ENCODE measurements around the gene SLC35E1. TPM values are rescaled to one million over a fixed set of nuclear protein-coding genes. Genes with fewer than 3 reads are reported as not detected.

SLC35E1 gene
- total and polyA plus RNA-seq, 9 donors: 17.6 to 39.7 (median 30.2) TPM

- no peak overlapping the region for H3K27ac ChIP-seq
- WGBS, 3 donors: 77 to 86% (median 84%) methylated on average over 3 of the region's 3 CpGs
- TF ChIP-seq POLR2A (IDR thresholded peaks at IDR 0.05): no peak
- no peak for TF ChIP-seq EP300 (IDR thresholded peaks at IDR 0.05)
- TF ChIP-seq CTCF (IDR thresholded peaks at IDR 0.05): no peak
Observed at GRCh38 chr19:16589917-16590316, 17.7 kb upstream of the SLC35E1 start.

GRCh38 chr19:16588824-16589577 lies 16.8 kb upstream of the SLC35E1 start:
- Histone ChIP-seq H3K27ac (no peak overlapping the region), H3K9me3 (no peaks in the 10 kb centered on the region), H3K36me3 (no peaks in the 10 kb centered on the region), H3K4me1 (ENCODE audit: insufficient read depth) (peaks cover 23% of the 10 kb centered on the region), H3K27me3 (no peaks in the 10 kb centered on the region), H3K4me3 (no peak overlapping the region)
- TF ChIP-seq POLR2A (IDR thresholded peaks at IDR 0.05): no peak
- no peak for TF ChIP-seq CTCF (IDR thresholded peaks at IDR 0.05)
- TF ChIP-seq EP300 (IDR thresholded peaks at IDR 0.05): no peak
- no peak for DNase-seq
- intact Hi-C loops (cut with DNase I): loop anchor here in 2 of 4 donors (1.0 to 5.0 kb wide), 2 partner anchors 33 to 184 kb away; no protein-coding TSS in a partner anchor
- WGBS, 3 donors: 24 to 52% (median 28%) methylated on average over 11 of the region's 11 CpGs

More at GRCh38 chr19:16589917-16590316, 17.7 kb upstream of the SLC35E1 start:
- DNase-seq: no peak
- H3K9me3 ChIP-seq: no peaks in the 10 kb centered on the region
- no peak overlapping the region for H3K4me3 ChIP-seq
- peaks cover 23% of the 10 kb centered on the region for H3K4me1 ChIP-seq (ENCODE audit: insufficient read depth)
- intact Hi-C loops (cut with DNase I): loop anchor here in 1 of 4 donors (5.0 kb wide), 1 partner anchor 32 kb away; no protein-coding TSS in a partner anchor
- H3K36me3 ChIP-seq: no peaks in the 10 kb centered on the region
- H3K27me3 ChIP-seq: no peaks in the 10 kb centered on the region

GRCh38 chr19:16587833-16588823 lies 15.9 kb upstream of the SLC35E1 start:
- Histone ChIP-seq H3K4me3 (peak overlapping the region; percentile 14), H3K36me3 (no peaks in the 10 kb centered on the region), H3K27me3 (no peaks in the 10 kb centered on the region), H3K27ac (peak overlapping the region in 1 of 2 donors; percentile 26), H3K4me1 (ENCODE audit: insufficient read depth) (peaks cover 26% of the 10 kb centered on the region), H3K9me3 (no peaks in the 10 kb centered on the region)
- TF ChIP-seq POLR2A (IDR thresholded peaks at IDR 0.05): no peak
- no peak for TF ChIP-seq EP300 (IDR thresholded peaks at IDR 0.05)
- no peak for TF ChIP-seq CTCF (IDR thresholded peaks at IDR 0.05)
- 7 to 9% (median 7%) methylated on average over 26 of the region's 26 CpGs for WGBS, 3 donors
- intact Hi-C loops (cut with DNase I): loop anchor here in 2 of 4 donors (1.0 to 5.0 kb wide), 2 partner anchors 34 to 185 kb away; no protein-coding TSS in a partner anchor
- DNase-seq: peak in 2 of 5 donors; percentile 37 to 60
